ENCODE data around the gene CAMK1G.

The CAMK1G gene

DNA sequence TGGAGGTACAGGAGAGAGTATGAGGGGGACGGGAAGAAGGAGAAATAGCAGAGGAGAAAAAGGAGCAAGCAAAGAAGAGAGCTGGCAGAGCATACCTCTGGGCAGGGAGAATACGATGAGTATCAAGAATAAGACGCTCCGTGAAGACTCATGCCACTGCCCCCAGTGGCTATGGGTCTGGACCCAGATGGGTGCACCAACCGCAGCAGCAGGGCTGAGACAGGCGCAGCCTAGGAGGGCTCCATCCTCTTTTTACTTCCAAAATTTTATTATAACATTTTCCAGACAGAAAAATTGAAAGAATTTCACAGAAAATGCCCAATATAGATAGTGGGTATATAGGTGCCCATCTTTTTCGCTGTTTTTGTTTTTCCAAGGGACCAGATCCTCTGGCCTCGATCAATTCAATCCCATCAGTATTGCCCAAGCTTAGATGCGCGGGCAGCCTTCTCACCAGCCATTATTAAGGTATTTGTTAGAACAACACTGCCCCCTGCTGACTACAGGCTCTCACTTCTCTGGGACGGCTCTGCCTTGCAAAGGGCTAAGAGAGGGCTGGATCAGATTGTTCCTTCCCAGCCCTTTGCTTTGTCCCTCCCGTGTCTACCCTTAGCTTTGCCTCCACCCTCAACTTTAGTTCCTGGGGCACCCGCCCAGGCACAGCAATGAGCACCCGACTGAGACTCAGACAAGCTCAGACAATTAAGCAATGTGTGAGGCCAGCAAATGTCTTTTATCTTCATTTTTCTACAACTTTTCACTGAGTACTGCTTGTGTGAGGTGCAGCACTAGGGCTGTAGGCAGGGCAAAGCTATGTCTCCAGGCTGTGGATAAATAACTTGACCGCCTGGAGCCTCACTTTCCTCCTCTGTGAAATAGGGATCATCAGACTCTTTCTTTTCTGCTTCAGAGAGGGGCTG is 17.5 kb upstream of the CAMK1G start:
- DNase-seq: peak; percentile 42

DNA sequence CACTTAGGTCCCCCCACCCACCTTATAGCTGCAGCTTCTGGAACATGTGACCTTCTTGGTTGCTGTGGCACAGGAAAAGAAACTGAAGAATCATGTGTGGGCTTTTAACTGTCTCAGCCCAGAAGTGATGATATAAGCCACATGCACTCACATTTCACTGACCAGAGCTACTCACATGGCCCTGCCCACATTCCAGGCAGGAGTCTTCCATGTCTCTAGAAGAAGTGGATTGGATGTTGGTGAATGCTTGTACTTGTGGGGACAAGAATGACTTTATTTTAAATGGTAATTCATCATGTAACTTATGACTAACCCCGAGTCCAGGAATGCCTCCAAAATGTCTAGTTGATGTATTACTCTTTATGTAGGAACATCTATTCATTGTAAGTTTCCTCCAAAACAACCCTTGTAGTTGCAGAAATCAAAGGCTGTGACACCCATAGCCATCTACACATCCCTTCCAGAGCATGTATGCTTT is 15.8 kb upstream of the CAMK1G start:
- DNase-seq: no peak

DNA sequence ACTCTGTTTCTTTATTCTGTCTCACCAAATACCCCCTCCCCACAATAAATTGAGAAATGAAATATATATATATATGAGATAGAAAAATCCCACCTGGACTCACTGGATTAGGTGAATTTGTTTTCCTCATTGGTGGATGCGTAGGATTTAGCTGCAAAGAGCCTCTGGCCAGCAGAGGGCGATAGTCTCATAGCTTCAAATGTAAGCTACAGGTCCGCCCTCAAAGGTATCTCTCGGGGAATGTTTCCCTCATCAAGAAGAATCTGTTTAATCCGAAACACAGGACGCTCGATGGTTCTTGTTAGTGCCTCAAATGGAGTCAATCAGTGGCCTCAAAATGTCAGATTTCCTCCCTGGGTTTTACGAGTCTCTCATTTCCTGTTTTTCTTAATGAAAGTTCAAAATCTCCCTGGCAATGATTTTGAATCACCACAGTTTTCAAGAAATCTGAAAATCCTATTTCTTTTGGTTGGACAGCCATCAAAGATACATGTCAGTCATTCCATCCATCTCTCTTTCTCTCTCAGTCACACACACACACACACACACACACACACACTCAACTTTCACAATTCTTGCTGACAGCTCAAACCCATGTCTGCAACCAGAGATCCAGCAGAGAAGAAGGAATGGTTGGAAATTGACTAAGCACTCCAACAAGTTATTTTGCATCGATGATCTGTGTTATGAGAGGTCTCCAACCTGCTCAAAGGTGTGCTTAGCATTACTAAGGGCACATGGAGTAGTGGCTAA is 13.9 kb upstream of the CAMK1G start:
- DNase-seq: peak; percentile 52

DNA sequence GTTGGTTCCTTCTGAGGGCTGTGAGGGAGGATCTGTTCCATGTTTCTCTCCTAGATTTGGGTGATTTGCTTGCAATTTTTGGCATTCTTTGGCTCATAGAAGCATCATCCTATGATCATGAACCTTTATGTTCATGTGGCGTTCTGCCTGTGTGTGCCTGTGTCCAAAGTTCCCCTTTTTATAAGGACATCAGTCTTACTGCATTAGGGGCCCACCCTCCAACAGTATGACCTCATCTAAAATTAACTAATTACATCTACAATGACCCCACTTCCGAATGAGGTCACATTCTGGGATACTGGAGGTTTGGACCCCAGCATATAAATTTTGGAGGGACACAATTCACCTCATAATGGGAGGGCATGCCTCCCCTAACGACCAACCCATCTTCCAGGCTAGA is 12.8 kb upstream of the CAMK1G start:
- no peak for DNase-seq

DNA sequence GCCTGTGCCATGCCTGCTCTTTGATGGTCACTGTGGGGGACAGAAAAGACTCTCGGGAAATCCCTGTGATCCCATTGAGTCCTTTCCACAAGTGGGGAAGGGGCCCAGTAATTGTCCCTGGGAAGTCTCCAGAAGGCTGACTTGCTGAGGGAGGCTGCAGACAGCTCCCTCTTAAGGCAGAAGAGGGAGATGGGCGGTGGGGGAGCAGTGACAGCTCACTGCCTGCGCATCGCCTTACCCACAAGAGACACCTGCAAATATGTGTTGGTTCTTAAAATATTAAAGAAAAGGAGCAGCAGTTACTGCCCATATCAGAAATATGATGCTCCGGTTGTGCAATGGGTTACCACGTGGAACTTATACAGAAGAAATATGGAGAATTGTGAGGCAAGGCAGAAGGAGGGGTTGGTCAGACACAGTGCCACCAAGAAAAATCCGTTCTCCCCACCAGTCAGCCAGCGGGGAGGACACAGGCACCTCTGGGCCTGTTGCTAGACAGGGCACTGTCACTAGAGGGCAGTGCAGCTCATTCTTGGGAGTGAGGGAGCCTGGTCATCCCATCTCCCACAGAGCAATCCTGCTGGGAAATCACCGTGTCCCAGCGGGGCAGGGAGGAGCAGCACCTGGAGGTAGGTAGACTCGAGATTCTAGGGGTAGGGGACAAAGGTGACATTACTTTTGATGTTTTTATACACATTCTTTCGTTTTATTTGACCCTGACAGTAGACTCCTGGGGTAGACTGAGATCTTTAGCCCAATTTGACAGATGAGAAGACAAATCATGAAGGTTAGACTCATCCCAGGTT is 6.9 kb upstream of the CAMK1G start:
- peak; percentile 39 for DNase-seq

DNA sequence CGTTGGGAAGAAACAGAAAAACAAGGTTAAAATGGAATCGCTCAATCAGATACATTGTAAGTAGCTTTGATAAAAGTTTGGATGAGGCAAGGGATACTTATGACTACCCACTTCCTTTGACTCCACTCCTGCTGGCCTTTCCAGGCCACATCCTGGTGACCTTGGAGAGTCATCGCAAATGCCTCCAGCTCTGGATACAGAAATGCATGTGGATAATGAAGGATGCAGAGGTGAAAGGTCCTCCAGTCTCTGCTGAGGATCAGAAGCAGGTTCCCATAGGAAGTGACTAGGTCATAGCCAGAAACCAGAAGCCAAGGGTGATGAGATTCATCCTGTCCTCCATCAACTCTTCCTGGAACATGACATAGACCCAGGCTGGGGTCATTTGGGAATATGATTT is 6.2 kb upstream of the CAMK1G start:
- DNase-seq: no peak

DNA sequence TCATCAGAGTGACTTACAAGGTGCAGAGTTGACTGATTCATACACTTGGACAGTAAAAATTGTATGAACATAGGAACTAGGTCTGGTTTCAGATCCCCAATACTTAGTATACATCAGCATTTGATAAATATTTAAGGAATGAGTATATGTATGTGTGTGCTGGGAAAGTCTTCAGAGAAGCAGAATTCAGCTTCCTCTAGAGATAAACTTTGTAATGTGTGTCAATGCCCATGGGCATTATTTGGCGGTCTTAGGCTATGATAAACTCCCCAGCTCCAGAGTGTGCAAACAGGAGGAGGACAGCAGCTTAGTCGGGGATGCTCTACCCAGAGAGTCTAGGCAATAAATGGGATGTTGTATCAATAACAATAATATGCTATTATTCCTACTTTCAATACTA is 2.9 kb upstream of the CAMK1G start:
- DNase-seq: no peak

DNA sequence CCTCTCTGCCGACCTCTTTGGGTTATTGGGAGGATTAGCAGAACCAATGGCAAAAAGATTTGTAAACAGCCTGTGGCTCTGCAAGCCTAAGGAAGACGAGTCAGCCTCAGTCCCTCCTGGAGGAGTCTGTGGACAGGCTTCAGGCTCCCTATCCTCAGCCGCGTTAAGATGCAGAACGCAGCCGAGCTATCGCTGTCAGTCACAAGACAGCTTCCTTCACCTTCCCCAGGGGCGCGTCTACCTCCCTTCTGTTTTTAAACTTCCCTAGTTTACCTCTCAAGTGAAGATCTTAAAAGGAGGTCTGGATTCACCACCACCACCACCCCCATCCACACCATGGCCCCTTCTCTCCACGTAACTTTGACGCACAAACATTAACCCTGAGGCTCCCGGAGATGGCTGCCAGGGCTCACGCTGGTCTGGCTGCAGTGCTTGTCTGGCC is 738 bp downstream of the CAMK1G start:
- DNase-seq: no peak

DNA sequence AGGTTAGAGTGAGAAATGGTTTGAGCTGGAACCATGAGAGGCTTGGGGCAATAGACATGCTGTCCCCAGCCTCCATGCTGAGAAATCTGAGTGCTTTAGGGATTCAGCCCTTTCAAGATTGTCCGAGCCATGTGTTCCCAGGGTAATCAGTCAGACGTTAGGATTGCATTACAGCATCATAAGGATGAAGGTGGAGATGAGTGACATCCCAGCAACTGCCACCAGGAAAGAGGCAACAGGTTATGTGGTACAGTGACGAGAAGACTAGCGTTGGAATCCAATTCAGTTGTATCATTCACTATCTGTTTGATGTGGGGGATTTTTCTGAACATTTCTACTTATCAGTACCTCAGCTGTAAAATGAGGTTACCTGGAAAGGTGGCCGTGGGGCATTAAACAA is 1.7 kb downstream of the CAMK1G start:
- no peak for DNase-seq

DNA sequence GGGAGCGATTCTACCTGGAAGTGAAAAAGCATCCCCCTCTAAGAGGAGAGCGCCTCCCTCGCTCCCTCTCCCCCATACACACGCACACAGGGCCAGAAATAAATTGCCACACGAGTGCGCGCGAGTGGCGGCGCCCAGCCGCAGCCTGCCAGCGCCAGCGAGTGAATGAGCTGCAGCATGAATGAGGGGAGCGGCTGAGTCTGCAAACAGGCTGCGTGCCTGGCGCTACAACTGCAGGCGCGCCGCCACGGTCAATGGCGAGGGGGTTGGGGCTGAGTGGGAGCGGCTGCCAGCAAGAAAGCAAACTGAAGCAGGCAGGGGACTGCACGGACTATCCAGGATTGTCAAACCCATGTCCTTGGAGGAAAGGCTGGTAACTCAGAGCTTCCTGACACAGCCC is 2.2 kb downstream of the CAMK1G start:
- DNase-seq: no peak

DNA sequence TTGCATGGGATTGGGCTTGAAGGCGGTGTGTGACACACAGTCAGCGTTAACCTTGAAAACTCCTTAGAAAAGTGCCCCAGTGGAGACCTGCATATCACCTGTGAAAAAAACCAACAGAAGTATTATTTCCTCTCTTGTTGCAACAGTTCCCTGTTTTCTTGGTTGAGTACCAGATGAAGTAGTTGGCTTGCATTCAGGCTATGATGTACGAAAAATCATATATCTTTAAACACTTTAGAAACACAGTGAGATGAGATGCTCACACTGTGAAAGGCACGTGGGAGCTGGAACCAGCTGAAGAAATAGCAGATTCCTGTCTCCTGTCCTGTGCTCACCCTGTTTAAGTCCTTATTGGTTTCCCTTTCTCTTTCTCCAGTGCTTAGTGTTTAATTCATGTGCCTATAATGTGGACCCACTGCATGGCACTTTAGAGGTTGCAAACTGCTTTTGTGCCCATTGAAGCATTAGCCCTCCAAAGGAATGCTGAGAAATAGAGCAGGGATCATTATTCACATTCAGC is 2.8 kb downstream of the CAMK1G start:
- no peak for DNase-seq

DNA sequence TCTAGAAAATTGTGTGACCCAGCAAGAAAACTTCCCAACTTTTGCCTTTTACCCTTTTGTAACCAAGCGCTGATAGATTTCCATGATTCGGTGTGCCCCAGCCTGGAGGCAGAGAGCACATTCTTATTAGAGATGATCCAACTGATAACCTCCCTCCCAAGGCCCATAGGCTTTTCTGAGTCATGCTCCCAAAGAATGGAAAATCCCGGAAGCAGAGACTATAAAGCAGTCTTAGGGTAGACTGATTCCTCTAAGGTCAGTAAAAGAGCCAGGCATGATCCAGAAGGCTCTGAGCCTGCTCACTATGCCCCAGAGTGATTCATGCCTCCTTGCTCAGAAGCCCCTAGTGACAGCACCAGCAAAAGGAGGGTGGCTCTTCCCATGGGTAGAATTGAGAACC is 4.3 kb downstream of the CAMK1G start:
- no peak for DNase-seq

DNA sequence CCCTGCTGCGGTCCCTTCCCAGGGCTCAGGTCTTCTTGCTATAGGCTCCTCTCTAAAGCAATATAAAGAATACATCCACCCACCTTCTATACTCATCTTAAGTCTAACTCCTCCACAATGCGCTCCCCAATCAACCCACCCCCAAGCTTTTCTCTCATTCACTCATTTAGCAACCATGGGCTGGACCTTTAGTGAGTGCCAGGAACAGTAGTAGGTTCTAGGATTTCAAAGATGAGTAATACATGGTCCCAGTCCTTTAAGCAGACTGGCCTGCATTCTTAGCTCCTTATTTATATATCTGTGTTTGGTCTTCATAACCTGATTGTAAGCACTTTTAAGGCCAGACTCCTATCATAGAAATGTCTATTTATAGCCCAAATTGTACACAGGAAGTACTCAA is 5.9 kb downstream of the CAMK1G start:
- no peak for DNase-seq

DNA sequence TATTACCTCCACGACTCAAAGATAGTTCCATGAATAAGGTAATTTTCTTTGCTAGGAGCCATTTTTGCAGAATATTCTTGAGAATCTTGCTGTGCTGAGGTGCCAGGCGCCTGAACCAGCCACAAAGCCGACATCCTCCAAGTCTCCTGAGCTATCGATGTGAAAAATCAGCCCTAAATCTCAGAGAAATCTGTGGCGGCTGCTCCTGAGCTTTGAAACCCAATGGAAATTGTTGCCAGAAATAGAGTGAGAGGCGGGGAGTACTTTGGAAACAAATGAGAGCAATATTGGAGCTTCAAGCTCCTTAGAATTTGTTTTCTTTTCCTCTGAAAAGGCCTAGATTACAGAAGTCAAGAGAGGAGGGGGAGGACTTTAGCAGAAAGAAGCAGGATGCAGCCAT is 6.3 kb downstream of the CAMK1G start:
- DNase-seq: no peak

DNA sequence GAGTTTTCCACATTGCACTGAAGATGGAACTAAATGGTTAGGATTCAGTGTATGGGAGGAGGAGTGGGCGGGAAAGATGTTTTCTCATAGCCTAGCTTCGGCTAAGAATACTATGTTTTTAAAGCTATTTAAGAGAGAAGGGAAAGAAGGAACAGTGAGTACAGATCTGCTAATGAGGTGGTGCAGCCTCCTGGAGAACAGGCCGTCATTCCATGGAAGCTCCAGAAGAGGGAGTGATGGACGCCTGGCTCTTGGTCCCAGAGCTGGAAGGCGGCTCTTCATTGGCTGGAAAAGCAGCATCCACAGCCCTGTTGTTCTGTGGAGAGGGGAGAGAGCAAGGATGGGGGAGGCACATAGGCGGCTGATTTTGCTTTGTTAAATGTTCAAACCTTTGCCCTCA is 6.9 kb downstream of the CAMK1G start:
- DNase-seq: no peak

DNA sequence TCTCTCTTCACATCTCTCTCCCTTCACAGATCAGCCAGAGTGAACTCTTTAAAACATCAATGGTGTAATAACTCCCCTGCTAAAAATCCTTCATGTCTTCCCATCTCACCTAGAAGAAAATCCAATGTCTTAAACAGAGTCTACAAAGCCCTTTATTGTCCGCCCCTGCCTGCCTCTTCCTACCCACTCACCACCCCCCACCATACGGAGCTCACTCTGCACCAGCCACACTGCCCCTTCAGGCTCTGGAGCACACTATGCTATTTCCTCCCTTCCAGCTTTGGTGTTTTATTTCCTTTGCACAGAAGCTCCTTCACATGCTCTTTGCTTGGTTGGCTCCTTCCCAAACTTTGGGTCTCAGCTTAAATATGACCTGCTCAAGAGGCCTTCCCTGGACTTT is 10.2 kb downstream of the CAMK1G start:
- DNase-seq: no peak

DNA sequence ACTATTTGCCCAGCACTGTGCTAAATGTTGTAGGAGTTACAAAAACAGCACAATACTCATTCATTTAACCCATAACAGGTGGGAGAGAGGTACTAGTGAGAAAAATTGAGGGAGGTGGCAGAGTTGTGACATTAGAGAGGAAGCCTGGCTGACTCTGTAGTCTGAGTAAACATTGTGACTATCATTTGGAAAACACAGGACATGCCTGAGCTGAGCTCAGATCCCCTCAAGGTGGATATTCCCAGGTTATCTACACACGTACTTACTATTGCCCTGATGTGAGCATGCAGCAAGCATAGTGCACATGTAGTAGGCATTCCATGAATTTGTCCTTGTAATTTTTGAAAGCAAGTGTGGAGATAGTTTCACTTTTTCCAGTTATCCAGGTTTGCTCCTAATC is 10.9 kb downstream of the CAMK1G start:
- no peak for DNase-seq

DNA sequence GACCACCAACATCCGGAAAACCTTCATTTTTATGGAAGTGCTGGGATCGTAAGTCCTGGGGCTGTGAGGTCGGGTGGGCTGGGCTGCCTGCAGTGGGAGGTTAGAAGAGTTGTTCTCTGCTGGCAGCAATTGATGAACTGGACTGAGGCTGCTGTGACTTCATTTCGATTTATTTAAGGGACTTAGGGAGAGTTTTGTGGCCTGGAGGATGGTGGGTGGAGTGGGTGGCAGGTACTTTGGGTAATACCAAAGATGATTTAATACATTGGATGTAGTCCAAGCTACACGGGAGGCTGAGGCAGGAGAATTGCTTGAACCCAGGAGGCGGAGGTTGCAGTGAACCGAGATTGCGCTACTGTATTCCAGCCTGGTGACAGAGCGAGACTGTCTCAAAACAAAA is 11.5 kb downstream of the CAMK1G start:
- no peak for DNase-seq

DNA sequence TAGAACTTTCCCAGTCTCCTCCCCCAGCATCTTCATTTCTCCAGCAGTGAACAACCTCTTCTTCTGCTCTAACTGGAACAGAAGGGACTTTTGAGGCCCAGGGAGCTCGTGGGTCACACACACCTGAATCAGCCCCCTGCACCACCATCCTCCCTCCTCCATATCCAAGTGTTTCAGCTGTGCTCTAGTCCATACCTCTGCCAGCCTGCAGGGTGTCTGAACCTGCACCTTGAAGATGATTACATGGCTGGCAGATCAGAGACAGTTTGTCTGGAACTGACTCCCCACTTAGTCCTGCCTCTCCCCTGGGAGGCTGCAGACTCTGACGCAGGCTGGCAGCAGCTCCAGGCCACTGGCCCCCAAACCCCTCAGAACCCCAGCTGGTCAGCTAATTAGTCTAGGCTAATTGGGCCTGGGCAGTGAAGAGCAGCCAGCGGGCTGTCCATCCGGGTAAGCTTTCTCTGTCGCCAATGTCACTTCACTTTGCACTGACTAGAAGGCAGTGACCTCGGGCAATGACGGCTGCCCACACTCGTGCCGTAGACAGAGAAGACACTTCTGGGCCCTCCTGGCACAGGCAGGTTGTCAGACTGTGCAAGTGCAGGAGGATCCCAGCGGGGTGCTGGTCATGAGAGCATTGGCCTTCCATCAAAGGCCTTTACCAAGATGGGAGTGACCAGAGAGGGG is 12.2 kb downstream of the CAMK1G start:
- DNase-seq: no peak

DNA sequence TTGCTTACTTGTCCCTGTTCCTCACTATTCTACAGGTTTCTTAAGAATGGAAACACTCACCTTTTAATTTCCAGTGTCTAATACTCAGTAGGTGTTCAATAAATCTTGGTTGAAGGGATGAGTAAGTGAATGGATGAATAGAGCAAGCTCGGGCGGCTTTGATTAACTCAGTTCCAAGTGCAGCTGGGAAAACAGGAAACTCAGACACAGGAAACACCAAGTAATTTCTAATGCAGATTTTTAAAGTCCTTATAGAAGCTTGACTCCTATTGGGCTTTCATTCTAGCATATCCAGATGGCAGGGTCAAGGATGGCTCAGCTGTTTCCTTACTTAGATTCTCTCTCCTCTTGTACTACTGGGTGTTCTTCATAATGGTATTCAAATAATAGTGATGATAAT is 14.0 kb downstream of the CAMK1G start:
- DNase-seq: no peak

DNA sequence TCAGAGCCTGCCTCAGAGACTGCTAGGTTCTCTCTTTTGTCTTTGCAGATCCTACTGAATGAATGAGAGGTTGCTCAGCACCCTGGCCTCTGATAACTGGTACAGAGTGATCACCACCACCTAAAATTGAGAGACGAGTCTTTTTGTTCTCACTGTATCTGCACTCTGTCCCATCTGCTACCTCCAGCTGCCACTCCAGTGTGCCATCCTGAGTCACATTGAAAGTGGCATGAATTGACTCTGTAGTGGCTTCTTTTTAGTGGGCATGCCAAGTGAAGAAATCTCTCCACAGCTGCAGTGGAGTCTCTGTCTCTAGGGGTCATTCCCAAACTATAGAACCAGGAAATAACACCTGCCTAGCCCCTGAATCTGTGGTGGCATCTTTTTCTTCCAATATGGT is 14.7 kb downstream of the CAMK1G start:
- no peak for DNase-seq

DNA sequence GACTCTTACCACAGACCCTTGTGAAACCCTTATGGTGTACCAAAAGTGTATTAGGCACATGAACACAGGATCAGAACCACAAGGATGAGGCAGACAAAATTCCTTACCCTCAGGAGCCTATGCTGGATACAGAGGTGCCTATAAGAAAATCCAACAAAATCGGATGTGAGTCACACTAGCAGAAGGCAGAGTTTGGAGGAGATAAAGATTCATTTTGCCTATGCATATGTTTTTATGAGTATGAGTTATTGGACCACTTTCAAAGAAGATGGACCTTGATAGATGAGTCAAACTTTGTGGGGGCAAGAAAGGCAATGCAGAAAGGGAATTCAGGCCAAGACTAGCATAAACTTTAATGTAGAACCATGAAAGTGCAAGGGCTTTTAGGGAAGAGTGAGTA is 17.0 kb downstream of the CAMK1G start:
- no peak for DNase-seq
